ENCODE results near the gene ADAMTS7. TPM values are rescaled to one million over a fixed set of nuclear protein-coding genes. Genes with fewer than 3 reads are reported as not detected.
"Not testable (repeated sequence)": the region's sequence is repeated elsewhere in the genome, so short reads cannot be mapped to it uniquely, and the experiment has no call there.

The ADAMTS7 gene
- polyA plus RNA-seq, 10 donors: 12.9 to 23.2 (median 18.0) TPM

- DNase-seq: not testable (repeated sequence)
These were observed 57.3 kb downstream of the ADAMTS7 start for GRCh38 chr15:78753751-78754535.

- not testable (repeated sequence) for DNase-seq
These were observed 58.0 kb downstream of the ADAMTS7 start for GRCh38 chr15:78753359-78753659.

DNA sequence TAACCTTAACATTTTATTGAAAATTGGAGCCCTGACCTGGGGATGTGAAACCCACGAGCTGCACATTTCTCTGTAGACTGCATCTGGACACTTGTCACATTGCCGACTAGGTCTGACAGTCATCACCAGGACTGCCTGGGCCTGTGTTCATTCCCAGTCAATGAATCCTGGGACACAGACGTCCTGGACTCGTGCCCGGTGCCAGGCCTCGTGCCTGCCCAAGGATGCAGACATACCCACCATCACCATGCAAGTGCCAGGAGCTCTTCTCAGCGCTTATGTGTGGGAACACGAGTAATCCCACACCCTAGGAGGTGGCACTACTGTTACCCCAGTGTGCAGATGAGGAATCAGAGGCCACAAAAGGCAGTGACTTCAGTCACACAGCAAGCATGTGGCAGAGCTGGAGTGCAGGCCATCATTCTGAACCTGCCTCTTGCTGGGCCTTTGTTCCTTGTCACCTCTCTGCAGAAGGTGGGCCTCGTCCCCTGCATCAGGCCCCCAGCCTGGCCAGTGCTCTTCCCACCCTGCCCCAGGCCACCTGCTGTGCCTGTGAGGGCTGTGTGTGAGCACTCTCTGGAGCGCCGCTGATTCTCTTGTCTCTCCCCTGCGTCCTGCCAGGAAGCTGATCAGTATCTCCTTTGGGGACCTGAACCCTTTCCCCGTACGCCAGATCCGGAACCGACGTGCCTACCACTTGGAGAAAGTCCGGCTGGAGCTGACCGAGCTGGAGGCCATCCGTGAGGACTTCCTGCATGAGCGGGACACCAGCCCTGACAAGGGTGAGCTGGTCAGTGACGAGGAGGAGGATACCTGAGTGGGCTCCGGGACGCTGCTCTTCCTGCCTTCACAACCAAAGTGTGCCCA, 58.5 kb downstream of the ADAMTS7 start:
- DNase-seq: no peak

GRCh38 chr15:78751602-78751979, 59.7 kb downstream of the ADAMTS7 start:
- no peak for DNase-seq

DNA sequence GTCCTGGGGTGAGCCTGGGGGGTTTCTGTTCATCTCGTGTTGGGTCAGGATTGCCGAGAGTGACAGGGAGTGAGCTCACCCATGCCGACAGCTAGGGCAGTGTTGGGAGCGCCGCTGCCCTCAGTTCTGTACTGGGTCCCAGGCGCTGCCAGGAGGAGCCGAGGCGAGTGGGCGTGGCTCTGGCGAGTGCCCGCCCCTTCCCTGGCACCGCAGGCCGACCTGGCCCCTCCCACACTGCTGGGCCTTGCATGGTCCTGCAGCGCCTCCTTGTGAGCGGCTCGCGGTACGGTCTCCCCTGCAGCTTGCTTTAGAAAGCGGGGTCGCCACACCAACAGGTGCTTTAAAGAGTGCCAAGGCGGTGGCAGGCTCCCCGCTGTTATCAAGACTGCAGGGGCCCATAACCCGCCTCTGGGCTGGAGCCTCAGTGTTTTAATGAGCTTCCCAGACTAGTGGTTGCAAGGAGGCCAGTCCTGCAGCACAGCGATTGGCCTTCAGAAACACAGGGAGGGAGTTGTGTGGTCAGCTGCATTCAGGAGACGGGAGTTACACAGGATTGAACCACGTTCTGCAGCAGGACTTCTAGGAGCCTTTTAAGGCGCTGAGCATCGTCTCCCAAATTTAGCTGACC, 60.2 kb downstream of the ADAMTS7 start:
- peak; percentile 74 to 89 (median 87) for DNase-seq

DNA sequence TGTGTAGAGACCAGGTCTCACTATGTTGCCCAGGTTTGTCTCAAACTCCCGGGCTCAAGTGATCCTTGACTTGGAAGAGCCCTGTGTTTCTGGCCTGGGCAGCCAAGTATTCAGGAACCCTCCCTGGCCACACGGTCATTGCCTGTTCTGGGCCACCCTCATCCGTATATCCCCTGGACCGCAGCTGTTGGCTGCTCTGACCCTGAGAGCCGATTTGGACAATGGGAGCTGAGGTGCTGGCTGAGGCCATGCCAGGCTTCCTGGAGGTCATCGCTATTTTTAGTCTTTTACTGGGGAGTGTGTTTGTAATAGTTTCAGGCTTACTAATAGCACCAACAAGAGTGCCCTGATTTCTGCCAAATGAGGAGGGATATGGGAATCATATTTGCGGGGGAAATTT, 60.7 kb downstream of the ADAMTS7 start:
- no peak for DNase-seq

- no peak for DNase-seq
These were observed 61.4 kb downstream of the ADAMTS7 start for GRCh38 chr15:78749831-78750230.

- not testable (repeated sequence) for DNase-seq
These were observed 63.4 kb downstream of the ADAMTS7 start for GRCh38 chr15:78747877-78748276.

DNA sequence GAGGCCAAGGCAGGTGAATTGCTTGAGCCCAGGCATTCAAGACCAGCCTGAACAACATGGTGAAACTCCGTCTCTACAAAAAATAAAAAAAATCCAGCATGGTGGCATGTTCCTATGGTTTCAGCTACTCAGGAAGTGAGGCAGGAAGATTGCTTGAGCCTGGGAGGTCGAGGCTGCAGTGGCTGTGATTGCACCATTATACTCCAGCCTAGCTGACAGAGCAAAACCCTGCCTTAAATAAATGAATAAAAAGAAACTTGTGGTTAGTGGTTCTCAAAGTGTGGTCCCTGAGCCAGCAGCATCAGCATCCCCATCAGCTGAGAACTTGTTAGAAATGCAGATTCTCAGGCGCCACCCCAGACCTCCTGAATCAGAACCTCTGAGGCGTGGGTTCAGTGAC, 69.6 kb downstream of the ADAMTS7 start:
- not testable (repeated sequence) for DNase-seq

DNA sequence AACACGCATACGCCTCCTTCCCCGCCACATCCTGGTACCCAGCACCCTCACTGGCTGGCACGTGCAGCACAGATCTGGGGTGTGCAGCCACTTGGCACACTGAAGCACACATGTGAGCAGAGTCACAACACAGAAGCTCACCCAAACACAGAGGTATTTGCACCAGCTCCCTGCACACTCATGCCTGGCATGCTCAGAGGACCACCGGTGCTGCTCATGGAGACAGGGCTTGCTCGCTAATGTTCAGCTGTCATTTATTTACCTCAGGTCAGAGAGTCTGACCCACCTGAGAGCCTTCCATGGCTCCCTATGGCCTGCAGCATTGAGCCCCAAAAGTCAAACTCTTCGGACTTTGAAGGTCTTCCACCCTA, 70.4 kb downstream of the ADAMTS7 start:
- DNase-seq: no peak

DNA sequence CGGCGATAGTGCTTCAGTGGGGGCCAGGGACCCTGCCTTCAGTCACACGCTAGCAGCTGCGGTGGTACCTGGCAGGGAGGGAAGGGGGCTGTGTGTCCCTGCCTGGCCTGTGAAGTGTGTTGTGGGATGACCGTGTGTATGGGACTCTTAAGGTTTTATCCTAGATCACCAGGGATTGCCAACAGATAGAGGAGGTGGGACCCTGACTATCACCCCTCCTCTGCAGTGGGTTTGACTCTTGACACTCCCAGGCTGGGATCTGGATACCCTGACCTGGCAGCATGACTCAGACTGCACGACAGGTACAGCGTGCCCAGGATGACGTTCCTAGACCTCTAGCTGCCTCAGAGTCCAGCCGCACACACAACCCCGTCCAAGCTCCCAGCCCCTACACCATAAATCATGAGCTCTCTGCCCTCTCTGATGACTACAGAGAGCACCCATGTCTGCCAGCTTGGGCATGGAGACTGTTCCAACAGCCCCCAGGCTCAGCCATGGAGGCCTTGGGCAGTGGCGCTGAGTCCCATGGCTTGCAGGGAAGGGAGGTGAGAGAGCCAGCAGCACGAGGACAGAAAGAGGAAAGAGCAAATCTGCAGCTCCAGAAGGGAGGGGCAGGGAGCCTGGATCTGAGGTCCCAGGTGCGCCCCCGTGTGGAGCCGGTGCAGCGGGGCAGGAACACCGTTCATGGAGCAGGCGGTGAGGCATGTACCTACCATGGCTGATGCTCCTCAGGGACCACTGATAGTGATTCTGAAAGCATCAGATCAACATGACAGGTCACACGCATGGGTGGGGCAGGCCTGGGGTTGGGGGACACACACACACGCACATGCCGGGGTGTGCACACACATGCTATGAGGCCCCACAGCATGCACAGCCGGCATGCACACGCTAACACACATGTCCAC, 71.0 kb downstream of the ADAMTS7 start:
- DNase-seq: no peak

- no peak for DNase-seq
These were observed 72.1 kb downstream of the ADAMTS7 start for GRCh38 chr15:78739206-78739605.

DNA sequence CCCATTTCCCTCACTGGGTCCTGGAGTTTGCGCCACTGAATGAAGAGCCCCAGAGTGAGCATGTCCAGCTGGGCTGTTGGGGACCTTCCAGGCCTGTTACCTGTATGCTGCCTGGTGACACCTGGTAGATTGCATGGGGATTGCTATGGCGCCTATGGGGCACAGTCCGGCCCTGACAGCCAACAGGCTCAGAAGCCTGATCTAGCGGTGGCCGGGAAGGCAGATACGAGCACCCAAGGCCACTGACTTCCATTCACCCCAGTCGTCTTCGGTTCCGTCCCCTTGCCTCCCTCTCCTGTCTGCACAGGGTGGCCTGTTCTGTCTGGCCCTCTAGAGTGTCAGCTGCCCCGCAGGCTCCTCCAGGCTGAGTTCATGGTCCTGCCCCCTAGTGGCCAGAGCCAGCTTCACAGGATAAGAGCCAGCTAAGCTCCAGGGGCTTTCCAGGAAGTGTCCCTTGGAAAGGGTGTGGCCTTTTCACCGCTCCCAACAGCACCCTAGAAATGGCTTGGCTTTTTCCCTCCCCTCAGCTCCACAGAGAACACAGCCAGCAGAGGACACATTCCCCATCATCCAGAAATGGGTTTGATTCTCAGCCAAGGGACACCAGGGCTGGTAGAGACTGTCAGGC, 73.2 kb downstream of the ADAMTS7 start:
- DNase-seq: not testable (repeated sequence)

DNA sequence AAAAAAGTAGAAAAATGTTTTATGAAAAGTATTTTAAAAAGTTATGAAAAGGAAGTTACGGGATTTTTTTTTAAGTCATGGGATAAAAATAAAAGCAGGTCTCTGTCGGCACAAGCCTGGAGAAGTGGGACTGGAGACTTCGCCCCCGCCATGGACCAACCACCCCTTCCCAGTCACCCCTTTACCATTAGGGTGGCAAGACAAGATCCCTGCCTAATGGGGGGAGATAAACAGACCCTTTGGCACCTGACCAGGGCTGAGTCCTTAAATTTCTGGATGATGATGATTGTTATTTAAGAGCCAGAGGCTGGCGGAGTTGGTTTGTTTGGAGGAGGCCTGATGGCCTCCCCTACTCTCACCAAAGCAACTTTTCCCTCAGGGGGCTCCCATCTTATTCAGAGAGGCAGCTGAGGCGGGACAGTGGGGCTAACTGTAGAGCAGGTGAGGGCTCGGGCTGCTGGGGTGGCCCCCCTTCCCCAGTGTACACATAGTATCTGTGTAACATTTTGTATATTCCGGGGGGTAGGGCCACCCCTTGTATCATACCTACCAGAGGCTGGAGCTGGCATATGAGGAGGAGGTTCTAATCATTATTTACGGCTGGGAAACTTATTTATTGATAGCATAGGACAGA, 74.0 kb downstream of the ADAMTS7 start:
- no peak for DNase-seq

- DNase-seq: not testable (repeated sequence)
These were observed 75.0 kb downstream of the ADAMTS7 start for GRCh38 chr15:78736286-78736685.

GRCh38 chr15:78734451-78735064, 76.7 kb downstream of the ADAMTS7 start:
- peak in 1 of 3 donors; percentile 57 for DNase-seq

GRCh38 chr15:78732634-78733033, 78.6 kb downstream of the ADAMTS7 start:
- DNase-seq: no peak

DNA sequence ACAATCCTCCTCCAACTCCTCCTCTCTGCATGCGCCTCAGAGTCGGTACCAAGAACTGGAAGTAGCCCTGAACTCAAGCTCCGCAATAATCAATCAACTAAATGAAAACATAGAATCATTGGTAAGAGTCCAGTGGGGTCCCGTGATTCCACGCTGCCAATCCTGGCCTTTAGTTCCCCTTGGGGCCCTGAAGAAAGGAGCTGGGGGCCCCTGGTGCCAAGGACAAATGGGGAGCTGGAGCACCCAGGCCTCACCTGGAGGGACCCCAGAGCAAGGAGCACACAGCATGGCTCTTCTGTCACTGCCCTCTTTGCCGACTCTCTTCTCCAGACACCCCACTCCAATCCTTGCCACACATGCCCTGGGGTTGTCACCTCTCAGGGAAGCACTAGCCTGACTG, 80.3 kb downstream of the ADAMTS7 start:
- DNase-seq: no peak

GRCh38 chr15:78728427-78728826, 82.8 kb downstream of the ADAMTS7 start:
- not testable (repeated sequence) for DNase-seq

DNA sequence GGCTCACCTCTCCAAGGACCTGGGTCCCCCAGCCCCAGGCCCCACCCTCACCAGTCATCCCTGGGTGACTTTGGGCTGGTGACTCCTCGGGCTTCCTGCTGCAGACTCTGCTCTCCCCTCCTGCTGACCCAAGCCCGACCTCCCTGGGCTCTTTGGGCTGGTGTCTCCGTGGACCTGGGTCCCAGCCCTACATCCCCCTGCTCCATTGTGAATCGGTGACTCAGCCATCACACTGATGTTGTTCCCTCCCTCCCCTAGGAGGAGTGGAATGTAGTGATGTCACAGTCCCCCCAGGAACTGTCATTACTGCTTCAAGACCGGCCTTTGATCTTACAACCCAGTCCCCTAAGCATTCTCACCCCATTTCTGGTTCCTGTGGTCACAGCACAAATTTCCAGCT, 83.7 kb downstream of the ADAMTS7 start:
- DNase-seq: peak in 1 of 3 donors; percentile 12
